Erythroblast (primary cell): Measurements from ENCODE around the gene ZCWPW1.

Experiments
- GATA1 ChIP-seq: IDR thresholded peaks from 2 replicates; pipeline ENCODE4 v1.6.1; 2011; ENCODE audit warnings: low read depth, mild to moderate bottlenecking, control low read depth, low read length, moderate library complexity
- POLR2A ChIP-seq: IDR thresholded peaks from 2 replicates; pipeline ENCODE4 v1.6.1; 2011; ENCODE audit warnings: mild to moderate bottlenecking, low read length

DNA sequence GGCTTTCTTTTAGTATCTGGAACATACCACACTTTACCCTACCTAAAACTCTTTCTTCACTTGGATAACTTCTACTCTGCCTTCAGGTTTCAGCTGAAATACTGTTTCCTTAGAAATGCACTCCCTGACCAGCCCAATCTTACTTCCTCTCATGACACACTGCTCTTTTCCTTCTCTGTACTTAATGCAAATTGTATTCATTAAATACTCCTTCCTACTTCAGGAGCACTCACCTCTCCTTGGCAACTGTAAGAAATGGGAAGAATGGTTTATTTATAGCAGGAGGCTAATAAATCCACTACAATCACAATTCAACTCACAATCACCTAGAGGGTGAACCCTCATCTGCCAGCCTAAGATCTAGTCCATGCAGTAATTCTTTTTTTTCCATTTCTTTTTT lies 15.2 kb downstream of the ZCWPW1 start:
- TF ChIP-seq POLR2A (no peak), GATA1 (no peak)
